Middle frontal gyrus (tissue), 1 donor: ENCODE results near the gene MYO5B.

Experiments
- DNase-seq: peaks from one replicate; pipeline ENCODE4 v3.0.0-alpha.2; 2015; ENCODE audit warnings: low spot score; ENCODE audit errors: extremely low spot score

MYO5B gene

GRCh38 chr18:50189160-50189559 lies 5.8 kb downstream of the MYO5B start:
- DNase-seq, result no peak

GRCh38 chr18:50188652-50189051 lies 6.3 kb downstream of the MYO5B start:
- DNase-seq, result no peak

- no peak for DNase-seq
These were observed 7.3 kb downstream of the MYO5B start for GRCh38 chr18:50187659-50188058.

- DNase-seq, result no peak
These were observed 8.6 kb downstream of the MYO5B start for GRCh38 chr18:50186385-50186784.

- DNase-seq, result no peak
These were observed 11.4 kb downstream of the MYO5B start for GRCh38 chr18:50183556-50183955.

- no peak for DNase-seq
These were observed 12.4 kb downstream of the MYO5B start for GRCh38 chr18:50182511-50182910.

GRCh38 chr18:50181590-50181989 lies 13.4 kb downstream of the MYO5B start:
- DNase-seq, result no peak

GRCh38 chr18:50179465-50179864 lies 15.5 kb downstream of the MYO5B start:
- no peak for DNase-seq

- no peak for DNase-seq
These were observed 17.5 kb downstream of the MYO5B start for GRCh38 chr18:50177294-50177992.

GRCh38 chr18:50172367-50172766 lies 22.6 kb downstream of the MYO5B start:
- DNase-seq, result no peak

GRCh38 chr18:50171406-50171805 lies 23.5 kb downstream of the MYO5B start:
- no peak for DNase-seq

- no peak for DNase-seq
These were observed 24.9 kb downstream of the MYO5B start for GRCh38 chr18:50170004-50170403.

- no peak for DNase-seq
These were observed 25.8 kb downstream of the MYO5B start for GRCh38 chr18:50169149-50169548.

GRCh38 chr18:50167966-50168365 lies 27.0 kb downstream of the MYO5B start:
- DNase-seq, result no peak

- DNase-seq, result no peak
These were observed 28.0 kb downstream of the MYO5B start for GRCh38 chr18:50166901-50167300.

- DNase-seq, result no peak
These were observed 31.4 kb downstream of the MYO5B start for GRCh38 chr18:50163505-50163904.

GRCh38 chr18:50162486-50163304 lies 32.3 kb downstream of the MYO5B start:
- DNase-seq, result no peak

- no peak for DNase-seq
These were observed 33.2 kb downstream of the MYO5B start for GRCh38 chr18:50161597-50162205.

- no peak for DNase-seq
These were observed 35.3 kb downstream of the MYO5B start for GRCh38 chr18:50159654-50160046.

- no peak for DNase-seq
These were observed 35.9 kb downstream of the MYO5B start for GRCh38 chr18:50158866-50159653.

GRCh38 chr18:50155406-50155805 lies 39.5 kb downstream of the MYO5B start:
- no peak for DNase-seq

- no peak for DNase-seq
These were observed 40.5 kb downstream of the MYO5B start for GRCh38 chr18:50154420-50154819.
